ENCODE results near the gene ARID5B. TPM values are rescaled to one million over a fixed set of nuclear protein-coding genes. Genes with fewer than 3 reads are reported as not detected.
"Not testable (repeated sequence)": the region's sequence is repeated elsewhere in the genome, so short reads cannot be mapped to it uniquely, and the experiment has no call there.

Gene ARID5B
- total and polyA plus RNA-seq, 7 donors: 8.5 to 166 (median 75.9) TPM

GRCh38 chr10:62027841-62028501 lies 126.5 kb downstream of the ARID5B start:
- ATAC-seq (no peak), DNase-seq (no peak)
- H3K27me3 ChIP-seq (ENCODE audit: insufficient read depth in 3 of 3, low read length in 2 of 3): no peaks in the 10 kb centered on the region
- H3K4me1 ChIP-seq: peaks cover 16% of the 10 kb centered on the region
- intact Hi-C loops (cut with DNase I): no loop called here
- TF ChIP-seq, protein P1, sequence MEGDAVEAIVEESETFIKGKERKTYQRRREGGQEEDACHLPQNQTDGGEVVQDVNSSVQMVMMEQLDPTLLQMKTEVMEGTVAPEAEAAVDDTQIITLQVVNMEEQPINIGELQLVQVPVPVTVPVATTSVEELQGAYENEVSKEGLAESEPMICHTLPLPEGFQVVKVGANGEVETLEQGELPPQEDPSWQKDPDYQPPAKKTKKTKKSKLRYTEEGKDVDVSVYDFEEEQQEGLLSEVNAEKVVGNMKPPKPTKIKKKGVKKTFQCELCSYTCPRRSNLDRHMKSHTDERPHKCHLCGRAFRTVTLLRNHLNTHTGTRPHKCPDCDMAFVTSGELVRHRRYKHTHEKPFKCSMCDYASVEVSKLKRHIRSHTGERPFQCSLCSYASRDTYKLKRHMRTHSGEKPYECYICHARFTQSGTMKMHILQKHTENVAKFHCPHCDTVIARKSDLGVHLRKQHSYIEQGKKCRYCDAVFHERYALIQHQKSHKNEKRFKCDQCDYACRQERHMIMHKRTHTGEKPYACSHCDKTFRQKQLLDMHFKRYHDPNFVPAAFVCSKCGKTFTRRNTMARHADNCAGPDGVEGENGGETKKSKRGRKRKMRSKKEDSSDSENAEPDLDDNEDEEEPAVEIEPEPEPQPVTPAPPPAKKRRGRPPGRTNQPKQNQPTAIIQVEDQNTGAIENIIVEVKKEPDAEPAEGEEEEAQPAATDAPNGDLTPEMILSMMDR (IDR thresholded peaks at IDR 0.05): no peak
- H3K27ac ChIP-seq: no peak overlapping the region
- H3K9me3 ChIP-seq: no peaks in the 10 kb centered on the region
- H3K4me3 ChIP-seq: no peak overlapping the region
- WGBS, 3 donors: 94 to 97% (median 97%) methylated on average over 5 of the region's 5 CpGs
- no peaks in the 10 kb centered on the region for H3K36me3 ChIP-seq (ENCODE audit: insufficient read depth in 1 of 2, low read depth in 1 of 2)

DNA sequence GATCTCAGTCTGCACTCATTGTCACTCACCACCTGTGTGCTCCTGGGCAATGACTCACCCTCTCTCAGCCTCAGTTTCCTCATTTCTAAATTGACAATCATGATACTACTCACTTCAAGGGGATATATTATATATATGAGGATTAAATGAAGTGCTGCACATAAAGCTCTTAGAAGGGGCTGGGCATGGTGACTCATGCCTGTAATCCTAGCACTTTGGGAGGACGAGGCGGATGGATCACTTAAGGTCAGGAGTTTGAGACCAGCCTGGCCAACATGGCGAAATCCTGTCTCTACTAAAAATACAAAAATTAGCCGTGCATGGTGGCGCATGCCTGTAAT lies 127.0 kb downstream of the ARID5B start:
- WGBS, 3 donors: 76 to 89% (median 83%) methylated on average over 5 of the region's 5 CpGs
- DNase-seq; H3K27ac ChIP-seq; H3K36me3 ChIP-seq (ENCODE audit: insufficient read depth in 1 of 2, low read depth in 1 of 2); H3K27me3 ChIP-seq (ENCODE audit: insufficient read depth in 3 of 3, low read length in 2 of 3); H3K4me3 ChIP-seq; intact Hi-C loops (cut with DNase I); H3K9me3 ChIP-seq; ATAC-seq: not testable (repeated sequence)
- H3K4me1 ChIP-seq: peaks cover 16% of the 10 kb centered on the region

DNA sequence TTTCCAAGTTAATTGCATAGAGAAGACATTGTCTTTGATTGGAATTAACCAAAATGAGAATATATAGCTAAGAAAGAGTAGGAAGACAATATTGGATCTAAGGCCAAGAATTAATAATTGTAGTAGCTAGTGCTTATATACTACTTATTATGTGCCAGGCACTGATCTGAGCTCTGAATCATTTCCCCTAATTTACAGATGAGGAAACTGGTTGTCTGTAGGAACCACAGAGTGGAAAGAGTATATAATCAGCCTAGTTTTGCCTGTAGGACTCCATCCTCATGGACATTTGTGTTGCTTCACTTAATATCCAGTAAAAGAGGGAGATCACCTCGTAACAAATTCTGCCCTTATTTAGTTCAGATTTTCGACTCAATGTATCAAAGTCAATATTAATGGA lies 127.9 kb downstream of the ARID5B start:
- TF ChIP-seq, protein P1 (IDR thresholded peaks at IDR 0.05): no peak
- intact Hi-C loops (cut with DNase I): no loop called here
- Histone ChIP-seq H3K9me3 (no peaks in the 10 kb centered on the region), H3K4me3 (no peak overlapping the region), H3K36me3 (ENCODE audit: insufficient read depth in 1 of 2, low read depth in 1 of 2) (no peaks in the 10 kb centered on the region), H3K4me1 (peaks cover 16% of the 10 kb centered on the region), H3K27ac (no peak overlapping the region), H3K27me3 (ENCODE audit: insufficient read depth in 3 of 3, low read length in 2 of 3) (no peaks in the 10 kb centered on the region)
- DNase-seq (no peak), ATAC-seq (no peak)
- WGBS, 3 donors: 94 to 96% (median 96%) methylated on average over 2 of the region's 2 CpGs

- Histone ChIP-seq H3K36me3 (ENCODE audit: insufficient read depth in 1 of 2, low read depth in 1 of 2) (no peaks in the 10 kb centered on the region), H3K27me3 (ENCODE audit: insufficient read depth in 3 of 3, low read length in 2 of 3) (no peaks in the 10 kb centered on the region), H3K9me3 (no peaks in the 10 kb centered on the region), H3K4me1 (peaks cover 13% of the 10 kb centered on the region), H3K27ac (no peak overlapping the region), H3K4me3 (no peak overlapping the region)
- WGBS, 3 donors: 79 to 87% (median 80%) methylated on average over 2 of the region's 2 CpGs
- ATAC-seq (no peak), DNase-seq (no peak)
- TF ChIP-seq, protein P1 (IDR thresholded peaks at IDR 0.05): no peak
- intact Hi-C loops (cut with DNase I): loop anchor here in 1 of 2 donors (10.0 kb wide), 1 partner anchor 137 kb away; no protein-coding TSS in a partner anchor
Observed at GRCh38 chr10:62031507-62031906, 130.0 kb downstream of the ARID5B start.

DNA sequence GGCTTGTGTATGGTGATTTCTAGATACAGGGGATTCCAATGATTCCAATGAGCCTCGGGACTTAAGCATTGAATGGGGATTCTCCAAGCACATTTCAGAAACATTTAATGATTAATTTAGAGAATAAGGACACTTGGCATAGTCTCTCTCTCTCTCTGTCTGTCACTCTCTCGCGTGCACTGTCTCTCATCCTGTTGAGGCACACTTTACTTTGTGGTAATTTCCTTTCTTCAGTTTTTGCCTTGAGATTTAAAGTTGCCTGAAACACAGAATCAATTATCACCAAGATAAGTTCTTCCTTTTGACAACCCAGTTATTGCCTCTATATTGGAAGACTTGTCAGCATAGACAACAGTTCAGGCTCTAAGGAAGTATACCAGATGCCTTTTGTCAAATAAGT lies 131.6 kb downstream of the ARID5B start:
- intact Hi-C loops (cut with DNase I): loop anchor here in 1 of 2 donors (10.0 kb wide), 1 partner anchor 138 kb away; no protein-coding TSS in a partner anchor
- WGBS, 3 donors: 91 to 95% (median 92%) methylated on average over 3 of the region's 3 CpGs
- H3K4me1 ChIP-seq: peaks cover 22% of the 10 kb centered on the region
- H3K9me3 ChIP-seq: no peaks in the 10 kb centered on the region
- ATAC-seq (no peak), DNase-seq (no peak)
- H3K36me3 ChIP-seq (ENCODE audit: insufficient read depth in 1 of 2, low read depth in 1 of 2): no peaks in the 10 kb centered on the region
- no peak overlapping the region for H3K27ac ChIP-seq
- TF ChIP-seq, protein P1 (IDR thresholded peaks at IDR 0.05): no peak
- H3K27me3 ChIP-seq (ENCODE audit: insufficient read depth in 3 of 3, low read length in 2 of 3): no peaks in the 10 kb centered on the region
- no peak overlapping the region for H3K4me3 ChIP-seq

All from psoas muscle (tissue), 8 donors.